Keratinocyte (primary cell): ENCODE data around the gene DENND1A. TPM values are rescaled to one million over a fixed set of nuclear protein-coding genes. Genes with fewer than 3 reads are reported as not detected.

Source experiments
- DNase-seq: peaks from one replicate; pipeline ENCODE4 v3.0.0-alpha.2; 2011; ENCODE audit warnings: low read depth, missing footprints, low spot score
- FAIRE-seq: peaks from 2 replicates; lab custom pipeline; 2011; peaks lifted over from hg19 to GRCh38; lab: Jason Lieb, UNC
- H2AFZ ChIP-seq: 2 replicates; pipeline ENCODE4 v1.6.0; 2012; ENCODE audit warnings: low read length, control low read depth, inconsistent platforms; ENCODE audit not compliant: control insufficient read depth
- H3K27ac ChIP-seq: 2 replicates; pipeline ENCODE4 v1.5.1; 2011; ENCODE audit warnings: low read length; ENCODE audit not compliant: control insufficient read depth, insufficient read depth
- H3K27me3 ChIP-seq: 3 replicates; pipeline ENCODE4 v1.6.0; 2011; ENCODE audit warnings: low read length; ENCODE audit not compliant: control insufficient read depth, insufficient read depth; ENCODE audit errors: extremely low read depth
- H3K36me3 ChIP-seq, 2 experiments: 2 replicates in 1 of 2; 3 replicates in 1 of 2; pipeline ENCODE4 v1.5.1; 2011; ENCODE audit warnings: low read length in 2 of 2, mild to moderate bottlenecking in 1 of 2; ENCODE audit not compliant: control insufficient read depth in 2 of 2, insufficient read depth in 2 of 2; ENCODE audit errors: extremely low read depth in 1 of 2
- H3K4me1 ChIP-seq: 3 replicates; pipeline ENCODE4 v1.5.1; 2011; ENCODE audit warnings: low read length; ENCODE audit not compliant: control insufficient read depth, insufficient read depth; ENCODE audit errors: extremely low read depth
- H3K4me2 ChIP-seq: 3 replicates; pipeline ENCODE4 v1.6.0; 2011; ENCODE audit warnings: low read depth, low read length; ENCODE audit not compliant: control insufficient read depth, insufficient read depth; ENCODE audit errors: extremely low read depth
- H3K4me3 ChIP-seq, 3 experiments: fragments of 200-600 bp in 1 of 3; sonication (generic) in 1 of 3; 2 replicates in 2 of 3; 3 replicates in 1 of 3; pipeline ENCODE4 v1.5.1; 2011 to 2016; ENCODE audit warnings: low read length in 3 of 3, mild to moderate bottlenecking in 3 of 3, control low read depth in 2 of 3, inconsistent platforms in 1 of 3, low read depth in 1 of 3, mixed read lengths in 1 of 3, mixed run types in 1 of 3, moderate library complexity in 1 of 3; ENCODE audit not compliant: control insufficient read depth in 2 of 3, insufficient read depth in 2 of 3; ENCODE audit errors: extremely low read depth in 1 of 3
- H3K79me2 ChIP-seq: 2 replicates; pipeline ENCODE4 v1.6.0; 2012; ENCODE audit warnings: low read length; ENCODE audit not compliant: control insufficient read depth, insufficient read depth
- H3K9ac ChIP-seq: 3 replicates; pipeline ENCODE4 v1.6.0; 2011; ENCODE audit warnings: low read length; ENCODE audit not compliant: control insufficient read depth, insufficient read depth; ENCODE audit errors: extremely low read depth
- H3K9me1 ChIP-seq: 3 replicates; pipeline ENCODE4 v1.6.0; 2011; ENCODE audit warnings: low read length; ENCODE audit not compliant: control insufficient read depth, insufficient read depth; ENCODE audit errors: extremely low read depth
- H3K9me3 ChIP-seq: 2 replicates; pipeline ENCODE4 v1.5.1; 2012; ENCODE audit warnings: low read depth, low read length; ENCODE audit not compliant: control insufficient read depth
- H4K20me1 ChIP-seq: 3 replicates; pipeline ENCODE4 v1.6.0; 2011; ENCODE audit warnings: low read length; ENCODE audit not compliant: control insufficient read depth, insufficient read depth; ENCODE audit errors: extremely low read depth
- CTCF ChIP-seq, 3 experiments: IDR thresholded peaks in 1 of 3; conservative IDR thresholded peaks in 1 of 3; optimal IDR thresholded peaks in 1 of 3; 2 replicates in 2 of 3; 3 replicates in 1 of 3; pipeline versions ENCODE3 to v1.5.1; 2011; ENCODE audit warnings: low read length in 3 of 3, mild to moderate bottlenecking in 3 of 3, moderate library complexity in 2 of 3, control low read depth in 1 of 3, inconsistent platforms in 1 of 3; ENCODE audit not compliant: insufficient read depth in 2 of 3; ENCODE audit errors: extremely low read depth in 1 of 3
- EZH2 ChIP-seq: IDR thresholded peaks from one replicate; pipeline ENCODE4 v1.6.1; 2012; ENCODE audit warnings: inconsistent platforms, mild to moderate bottlenecking, low read length, moderate library complexity
- dilution Hi-C: fragments of 300-500 bp; cut with MboI; formaldehyde crosslinking; loops from one replicate; pipeline ENCODE4 v1.7.0; 2020; ENCODE audit warnings: low sequenced_read_pairs; ENCODE audit not compliant: extremely low pct_ligation_motif_present
- polyA plus RNA-seq, 5 experiments: library from polyadenylated mRNA; depleted of rRNA in 3 of 5; stranded (reverse) in 3 of 5; stranded (forward) in 1 of 5; unstranded in 1 of 5; fragments of >200 nt; gene quantifications; 1 replicate in 1 of 5; 2 replicates in 3 of 5; 3 replicates in 1 of 5; pipeline versions ENCODE4 v1.2.1 to v1.2.3, GENCODE V29; 2011 to 2012; ENCODE audit warnings: missing spikeins in 2 of 5, low read depth in 1 of 5, low replicate concordance in 1 of 5

DENND1A gene
- polyA plus RNA-seq, 1 donor (not counting 4 experiments of a cell fraction or from before 2014, with no cell fraction given) = 13.0 TPM

- Histone ChIP-seq H3K9me3 (no peaks in the 10 kb centered on the region), H3K36me3 (peaks cover 0 to 3% of the 10 kb centered on the region in 2 experiments), H3K4me3 (no peak overlapping the region), H3K9ac (no peak overlapping the region), H3K4me1 (no peaks in the 10 kb centered on the region), H2AFZ (no peak overlapping the region), H3K4me2 (no peak overlapping the region), H3K9me1 (no peaks in the 10 kb centered on the region), H4K20me1 (no peaks in the 10 kb centered on the region), H3K27me3 (no peaks in the 10 kb centered on the region), H3K79me2 (no peaks in the 10 kb centered on the region), H3K27ac (no peak overlapping the region)
- dilution Hi-C loops = no loop called here
- DNase-seq (no peak), FAIRE-seq (no peak)
- no peak for TF ChIP-seq EZH2
- TF ChIP-seq CTCF (optimal IDR thresholded peaks at IDR 0.05 in 1 of 3, IDR thresholded peaks at IDR 0.05 in 1 of 3, conservative IDR thresholded peaks at IDR 0.05 in 1 of 3; ENCODE audit: extremely low read depth in 1 of 3, insufficient read depth in 2 of 3, low read length in 3 of 3) = no peak
Observed at GRCh38 chr9:123599781-123600180, 330.1 kb downstream of the DENND1A start.

- TF ChIP-seq EZH2 (no peak), CTCF (optimal IDR thresholded peaks at IDR 0.05 in 1 of 3, IDR thresholded peaks at IDR 0.05 in 1 of 3, conservative IDR thresholded peaks at IDR 0.05 in 1 of 3; ENCODE audit: extremely low read depth in 1 of 3, insufficient read depth in 2 of 3, low read length in 3 of 3) (no peak)
- Histone ChIP-seq H3K9ac (no peak overlapping the region), H3K4me3 (no peak overlapping the region), H3K9me3 (no peaks in the 10 kb centered on the region), H2AFZ (no peak overlapping the region), H3K27ac (no peak overlapping the region), H3K9me1 (no peaks in the 10 kb centered on the region), H3K4me2 (no peak overlapping the region), H3K4me1 (no peaks in the 10 kb centered on the region), H3K36me3 (peaks cover 0 to 3% of the 10 kb centered on the region in 2 experiments), H4K20me1 (no peaks in the 10 kb centered on the region), H3K27me3 (no peaks in the 10 kb centered on the region), H3K79me2 (no peaks in the 10 kb centered on the region)
- dilution Hi-C loops = no loop called here
- DNase-seq = no peak
- no peak for FAIRE-seq
Observed at GRCh38 chr9:123597876-123598556, 331.9 kb downstream of the DENND1A start.
